Epithelial cell of proximal tubule (primary cell): ENCODE measurements around the gene EXOSC10. TPM values are rescaled to one million over a fixed set of nuclear protein-coding genes. Genes with fewer than 3 reads are reported as not detected.
"Not testable (repeated sequence)": the region's sequence is repeated elsewhere in the genome, so short reads cannot be mapped to it uniquely, and the experiment has no call there.

Source experiments
- DNase-seq: peaks from one replicate; pipeline ENCODE4 v3.0.0-alpha.2; 2011; ENCODE audit warnings: low read depth
- H3K4me3 ChIP-seq: 2 replicates; pipeline ENCODE4 v1.5.1; 2011; ENCODE audit warnings: low read depth, mild to moderate bottlenecking, low read length
- total RNA-seq: library from RNA; depleted of rRNA; stranded (reverse); fragments of >200 nt; gene quantifications from 2 replicates; pipeline ENCODE4 v1.2.3, GENCODE V29; 2015
- TF ChIP-seq, protein P1 (sequence below): conservative IDR thresholded peaks from 2 replicates; pipeline ENCODE4 v1.5.1; 2012; ENCODE audit warnings: low read depth, mild to moderate bottlenecking, low read length

The EXOSC10 gene
- total RNA-seq, 1 donor from 2014 or later, result 71.9 TPM

GRCh38 chr1:11044086-11044848 is 55.4 kb downstream of the EXOSC10 start:
- TF ChIP-seq, protein P1, sequence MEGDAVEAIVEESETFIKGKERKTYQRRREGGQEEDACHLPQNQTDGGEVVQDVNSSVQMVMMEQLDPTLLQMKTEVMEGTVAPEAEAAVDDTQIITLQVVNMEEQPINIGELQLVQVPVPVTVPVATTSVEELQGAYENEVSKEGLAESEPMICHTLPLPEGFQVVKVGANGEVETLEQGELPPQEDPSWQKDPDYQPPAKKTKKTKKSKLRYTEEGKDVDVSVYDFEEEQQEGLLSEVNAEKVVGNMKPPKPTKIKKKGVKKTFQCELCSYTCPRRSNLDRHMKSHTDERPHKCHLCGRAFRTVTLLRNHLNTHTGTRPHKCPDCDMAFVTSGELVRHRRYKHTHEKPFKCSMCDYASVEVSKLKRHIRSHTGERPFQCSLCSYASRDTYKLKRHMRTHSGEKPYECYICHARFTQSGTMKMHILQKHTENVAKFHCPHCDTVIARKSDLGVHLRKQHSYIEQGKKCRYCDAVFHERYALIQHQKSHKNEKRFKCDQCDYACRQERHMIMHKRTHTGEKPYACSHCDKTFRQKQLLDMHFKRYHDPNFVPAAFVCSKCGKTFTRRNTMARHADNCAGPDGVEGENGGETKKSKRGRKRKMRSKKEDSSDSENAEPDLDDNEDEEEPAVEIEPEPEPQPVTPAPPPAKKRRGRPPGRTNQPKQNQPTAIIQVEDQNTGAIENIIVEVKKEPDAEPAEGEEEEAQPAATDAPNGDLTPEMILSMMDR, result no peak
- no peak overlapping the region for H3K4me3 ChIP-seq
- no peak for DNase-seq

DNA sequence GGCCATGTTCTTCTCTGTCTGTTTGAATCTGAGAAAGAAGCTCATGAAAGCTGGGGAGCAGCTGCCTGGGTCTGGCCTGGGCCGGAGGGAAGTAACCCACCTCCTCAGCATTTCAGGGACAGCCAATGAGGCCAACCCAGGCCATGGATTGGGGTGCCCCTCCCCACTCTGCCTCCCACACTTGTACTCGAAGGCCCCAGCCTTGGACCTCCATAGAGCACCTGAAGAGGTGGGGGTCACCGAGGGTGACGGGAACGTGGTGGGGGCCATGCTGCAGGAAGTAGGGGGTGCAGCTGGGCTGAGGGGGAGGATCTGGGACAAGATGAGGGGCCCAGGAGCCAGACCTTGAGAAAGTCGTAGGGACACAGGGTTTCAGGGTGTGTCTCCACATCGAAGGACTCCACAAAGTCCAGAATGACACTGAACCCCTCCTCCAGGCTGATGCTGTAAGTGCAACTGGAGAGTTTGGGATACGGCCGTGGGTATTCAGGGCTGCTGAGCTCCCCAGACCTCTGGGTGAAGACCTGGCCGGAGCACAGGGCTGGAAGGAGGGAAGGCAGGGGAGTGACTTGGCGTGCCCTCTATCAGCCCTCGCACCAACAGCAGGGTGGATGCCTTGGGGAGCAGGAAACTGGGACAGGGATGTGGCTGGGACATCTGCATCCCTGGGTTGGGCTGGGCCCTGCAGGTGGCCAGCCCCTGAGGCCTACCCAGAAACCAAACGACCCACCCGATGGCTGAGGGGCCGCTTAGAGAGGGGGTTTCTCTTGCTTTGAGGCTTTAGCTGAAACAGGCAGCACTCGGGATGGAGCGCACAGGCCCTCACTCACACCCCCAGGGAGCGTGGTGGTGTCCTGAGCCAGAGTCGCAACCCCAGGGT is 56.4 kb downstream of the EXOSC10 start:
- H3K4me3 ChIP-seq, result no peak overlapping the region
- TF ChIP-seq, protein P1, result no peak
- no peak for DNase-seq

DNA sequence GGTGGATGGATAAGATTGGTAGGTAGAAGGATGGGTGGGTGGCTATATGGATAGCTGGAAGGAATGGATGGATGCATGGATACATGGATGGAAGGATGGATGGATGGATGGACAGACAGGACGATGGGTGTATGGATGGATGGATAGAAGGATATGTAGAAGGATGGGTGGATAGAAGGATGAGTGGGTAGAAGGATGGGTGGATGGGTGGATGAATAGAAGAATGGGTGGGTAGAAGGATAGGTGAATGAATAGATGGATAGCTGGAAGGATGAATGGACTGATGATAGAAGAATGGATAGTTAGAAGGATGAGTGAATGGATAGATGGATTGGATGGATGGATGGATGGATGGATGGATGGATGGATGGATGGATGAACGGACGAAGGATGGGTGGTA is 57.6 kb downstream of the EXOSC10 start:
- TF ChIP-seq, protein P1, result no peak
- no peak overlapping the region for H3K4me3 ChIP-seq
- no peak for DNase-seq

DNA sequence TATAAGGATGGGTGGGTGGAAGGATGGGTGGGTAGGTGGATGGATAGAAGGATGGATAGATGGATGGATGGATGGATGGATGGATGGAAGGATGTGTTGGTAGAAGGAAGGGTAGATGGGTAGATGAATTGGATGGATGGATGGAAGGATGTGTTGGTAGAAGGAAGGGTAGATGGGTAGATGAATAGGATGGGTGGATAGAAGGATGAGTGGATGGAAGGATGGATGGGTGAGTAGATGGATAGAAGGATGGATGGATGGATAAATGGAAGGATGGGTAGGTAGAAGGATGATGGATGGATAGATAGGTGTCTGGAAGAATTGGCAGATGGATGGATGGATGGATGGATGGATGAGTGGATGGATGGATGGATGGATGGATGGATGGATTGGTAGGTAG is 58.6 kb downstream of the EXOSC10 start:
- DNase-seq, result no peak
- H3K4me3 ChIP-seq, result no peak overlapping the region
- TF ChIP-seq, protein P1, result no peak

GRCh38 chr1:11040105-11040429 is 59.6 kb downstream of the EXOSC10 start:
- not testable (repeated sequence) for DNase-seq, H3K4me3 ChIP-seq

GRCh38 chr1:11039351-11040104 is 60.1 kb downstream of the EXOSC10 start:
- no peak overlapping the region for H3K4me3 ChIP-seq
- no peak for DNase-seq
- TF ChIP-seq, protein P1, result no peak

DNA sequence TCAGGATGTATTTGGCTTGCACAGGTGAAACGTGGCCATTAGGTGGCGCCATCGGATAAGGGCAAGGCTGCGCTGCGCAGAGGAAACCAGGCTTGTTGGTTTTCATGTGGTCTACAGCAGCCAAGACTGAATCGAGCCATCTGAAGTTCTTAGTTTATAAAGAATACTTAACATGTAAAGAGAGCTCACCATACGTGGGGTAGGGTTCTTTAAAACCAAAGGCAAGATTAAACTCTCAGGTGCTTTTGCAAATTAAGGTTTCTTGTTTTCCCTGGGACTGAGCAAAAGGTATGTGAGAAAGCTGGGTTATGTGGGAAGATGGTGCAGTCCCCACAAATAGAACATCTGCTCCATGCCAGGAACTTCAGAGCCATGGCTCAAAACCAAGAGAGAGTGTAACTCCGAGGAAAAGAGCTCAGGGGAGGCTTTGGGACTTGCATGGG is 61.9 kb downstream of the EXOSC10 start:
- DNase-seq, result no peak
- no peak overlapping the region for H3K4me3 ChIP-seq
- TF ChIP-seq, protein P1, result peak; percentile 99

GRCh38 chr1:11037019-11037739 is 62.5 kb downstream of the EXOSC10 start:
- H3K4me3 ChIP-seq, DNase-seq: not testable (repeated sequence)
